HEK293 (cell line): ENCODE data around the gene BRD1.

ENCODE experiments used
- CTCF ChIA-PET: fragments of 350-600 bp; formaldehyde crosslinking; extraction: SDS; loops from one replicate; lab custom pipeline; 2021; ENCODE audit warnings: antibody characterized with exemption; lab: Yijun Ruan, JAX
- POLR2A ChIA-PET: fragments of 300-600 bp; formaldehyde crosslinking; extraction: SDS; loops from one replicate; lab custom pipeline; 2020; ENCODE audit warnings: antibody characterized with exemption, inconsistent platforms; lab: Yijun Ruan, JAX
- H3K27ac ChIP-seq: fragments of 200-500 bp; sonication (Bioruptor generic); 2 replicates; pipeline ENCODE4 v1.5.1; 2014; ENCODE audit warnings: low read depth, low read length, control low read depth, inconsistent platforms; ENCODE audit errors: extremely low read depth
- H3K36me3 ChIP-seq, 2 experiments: fragments of 200-500 bp in 1 of 2; sonication (Bioruptor generic) in 1 of 2; 1 replicate in 1 of 2; 2 replicates in 1 of 2; pipeline ENCODE4 v1.5.1; 2014 to 2017; ENCODE audit warnings: inconsistent platforms in 2 of 2, low read length in 2 of 2; ENCODE audit not compliant: control insufficient read depth in 2 of 2, insufficient read depth in 1 of 2
- H3K4me1 ChIP-seq: fragments of 200-500 bp; sonication (Bioruptor generic); 2 replicates; pipeline ENCODE4 v1.5.1; 2014; ENCODE audit warnings: mild to moderate bottlenecking, low read length, inconsistent platforms; ENCODE audit not compliant: control insufficient read depth, insufficient read depth
- H3K4me3 ChIP-seq: 2 replicates; pipeline ENCODE4 v1.5.1; 2011; ENCODE audit warnings: low read depth, mild to moderate bottlenecking, control low read depth, low read length, moderate library complexity
- H3K9me3 ChIP-seq: fragments of 200-500 bp; sonication (Bioruptor generic); 2 replicates; pipeline ENCODE4 v1.5.1; 2014; ENCODE audit warnings: low read depth, low read length, inconsistent platforms; ENCODE audit not compliant: control insufficient read depth, insufficient read depth
- HOXC10 ChIP-seq: sonication (generic); formaldehyde crosslinking; IDR thresholded peaks from 2 replicates; pipeline ENCODE4 v1.8.1; 2023; ENCODE audit warnings: mild to moderate bottlenecking, missing genetic modification reagents
- KLF8 ChIP-seq: fragments of 450-650 bp; formaldehyde crosslinking; IDR thresholded peaks from 2 replicates; pipeline ENCODE4 v1.5.1; 2016; ENCODE audit warnings: missing biosample characterization, missing genetic modification characterization
- OSR2 ChIP-seq: fragments of 450-650 bp; formaldehyde crosslinking; IDR thresholded peaks from 2 replicates; pipeline ENCODE4 v1.5.1; 2016; ENCODE audit warnings: missing biosample characterization, missing genetic modification characterization
- ZBTB21 ChIP-seq: fragments of 450-650 bp; formaldehyde crosslinking; IDR thresholded peaks from 2 replicates; pipeline ENCODE4 v1.5.1; 2017; ENCODE audit warnings: missing biosample characterization, missing genetic modification characterization
- ZFP3 ChIP-seq: fragments of 450-650 bp; formaldehyde crosslinking; IDR thresholded peaks from 2 replicates; pipeline ENCODE4 v1.5.1; 2016; ENCODE audit warnings: low read depth, missing biosample characterization, missing genetic modification characterization
- ZFP37 ChIP-seq: fragments of 450-650 bp; formaldehyde crosslinking; IDR thresholded peaks from 2 replicates; pipeline ENCODE4 v1.5.1; 2016; ENCODE audit warnings: missing biosample characterization, missing genetic modification characterization
- ZNF311 ChIP-seq: fragments of 450-650 bp; formaldehyde crosslinking; IDR thresholded peaks from 2 replicates; pipeline ENCODE4 v1.5.1; 2017; ENCODE audit warnings: missing biosample characterization, missing genetic modification characterization, borderline replicate concordance
- ZNF350 ChIP-seq: fragments of 450-650 bp; formaldehyde crosslinking; IDR thresholded peaks from 2 replicates; pipeline ENCODE4 v1.5.0; 2017; ENCODE audit warnings: missing biosample characterization, mild to moderate bottlenecking, missing genetic modification characterization
- ZNF548 ChIP-seq: fragments of 450-650 bp; formaldehyde crosslinking; IDR thresholded peaks from 2 replicates; pipeline ENCODE4 v1.5.1; 2016; ENCODE audit warnings: missing biosample characterization, missing genetic modification characterization
- ZNF596 ChIP-seq: fragments of 450-650 bp; IDR thresholded peaks from 2 replicates; pipeline ENCODE4 v1.5.0; 2018; ENCODE audit warnings: missing biosample characterization, mild to moderate bottlenecking, missing genetic modification characterization, moderate library complexity
- ZNF660 ChIP-seq: fragments of 450-650 bp; IDR thresholded peaks from 2 replicates; pipeline ENCODE4 v1.5.1; 2018; ENCODE audit warnings: missing biosample characterization, mild to moderate bottlenecking, missing genetic modification characterization
- ZSCAN16 ChIP-seq: fragments of 450-650 bp; formaldehyde crosslinking; IDR thresholded peaks from 2 replicates; pipeline ENCODE4 v1.5.1; 2016; ENCODE audit warnings: missing biosample characterization, missing genetic modification characterization
- TF ChIP-seq, protein P1 (sequence below): sonication (generic); formaldehyde crosslinking; IDR thresholded peaks from 2 replicates; pipeline ENCODE4 v1.8.1; 2022; ENCODE audit warnings: mild to moderate bottlenecking, moderate library complexity, missing genetic modification reagents
- TF ChIP-seq, protein P2 (sequence below): fragments of 450-650 bp; formaldehyde crosslinking; IDR thresholded peaks from 2 replicates; pipeline ENCODE4 v1.5.1; 2016; ENCODE audit warnings: missing biosample characterization, missing genetic modification characterization
- TF ChIP-seq, protein P3 (sequence below): fragments of 450-650 bp; formaldehyde crosslinking; IDR thresholded peaks from 2 replicates; pipeline ENCODE4 v1.5.1; 2017; ENCODE audit warnings: missing biosample characterization, missing genetic modification characterization
- TF ChIP-seq, protein P4 (sequence below): fragments of 450-650 bp; formaldehyde crosslinking; IDR thresholded peaks from 2 replicates; pipeline ENCODE4 v1.5.1; 2016; ENCODE audit warnings: missing biosample characterization, missing genetic modification characterization, low read depth
- TF ChIP-seq, protein P5 (sequence below): fragments of 450-650 bp; formaldehyde crosslinking; IDR thresholded peaks from 2 replicates; pipeline ENCODE4 v1.5.1; 2016; ENCODE audit warnings: missing biosample characterization, missing genetic modification characterization, borderline replicate concordance
- TF ChIP-seq, protein P6 (sequence below): fragments of 450-650 bp; formaldehyde crosslinking; IDR thresholded peaks from 2 replicates; pipeline ENCODE4 v1.5.1; 2016; ENCODE audit warnings: missing biosample characterization, missing genetic modification characterization

The BRD1 gene

DNA sequence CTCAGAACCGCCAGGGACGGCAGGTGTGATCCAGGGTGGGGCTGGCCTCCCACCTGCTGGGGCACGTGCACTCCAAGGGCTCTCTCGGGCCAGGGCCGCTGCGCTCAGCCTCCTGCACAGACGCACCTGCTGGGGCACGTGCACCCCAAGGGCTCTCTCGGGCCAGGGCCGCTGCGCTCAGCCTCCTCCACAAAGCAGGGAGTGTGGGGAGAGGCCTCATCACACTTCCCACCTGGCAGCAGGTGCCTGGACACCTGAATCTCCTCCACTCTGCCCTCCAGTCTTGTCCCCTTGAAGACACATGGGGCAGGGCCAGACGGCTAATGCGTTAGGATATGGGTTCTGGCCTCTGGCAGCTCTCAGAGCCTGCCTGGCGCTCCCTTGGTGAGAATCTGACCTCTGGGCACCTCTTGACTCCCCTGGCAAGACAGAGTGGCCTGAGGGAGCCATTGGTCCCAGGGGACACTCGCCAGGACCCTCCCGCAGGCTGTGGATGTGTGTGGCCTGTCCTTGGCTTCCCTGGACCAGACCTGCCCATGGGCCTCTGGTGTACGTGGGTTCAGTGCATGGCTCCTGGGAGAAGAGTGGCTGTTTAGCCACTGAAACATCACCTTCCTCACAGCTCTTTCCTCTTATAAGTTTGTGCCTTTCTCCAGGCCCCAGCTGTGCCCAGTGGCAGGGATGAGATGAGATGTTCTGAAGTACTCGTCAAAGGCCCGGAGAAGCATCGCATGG lies 73.5 kb downstream of the BRD1 start (continued):
- TF ChIP-seq, protein P1, sequence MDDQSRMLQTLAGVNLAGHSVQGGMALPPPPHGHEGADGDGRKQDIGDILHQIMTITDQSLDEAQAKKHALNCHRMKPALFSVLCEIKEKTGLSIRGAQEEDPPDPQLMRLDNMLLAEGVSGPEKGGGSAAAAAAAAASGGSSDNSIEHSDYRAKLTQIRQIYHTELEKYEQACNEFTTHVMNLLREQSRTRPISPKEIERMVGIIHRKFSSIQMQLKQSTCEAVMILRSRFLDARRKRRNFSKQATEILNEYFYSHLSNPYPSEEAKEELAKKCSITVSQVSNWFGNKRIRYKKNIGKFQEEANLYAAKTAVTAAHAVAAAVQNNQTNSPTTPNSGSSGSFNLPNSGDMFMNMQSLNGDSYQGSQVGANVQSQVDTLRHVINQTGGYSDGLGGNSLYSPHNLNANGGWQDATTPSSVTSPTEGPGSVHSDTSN (CRISPR knock-in tag), result no peak
- no peak for TF ChIP-seq ZNF660 (tag by site-specific recombination)
- TF ChIP-seq, protein P2, sequence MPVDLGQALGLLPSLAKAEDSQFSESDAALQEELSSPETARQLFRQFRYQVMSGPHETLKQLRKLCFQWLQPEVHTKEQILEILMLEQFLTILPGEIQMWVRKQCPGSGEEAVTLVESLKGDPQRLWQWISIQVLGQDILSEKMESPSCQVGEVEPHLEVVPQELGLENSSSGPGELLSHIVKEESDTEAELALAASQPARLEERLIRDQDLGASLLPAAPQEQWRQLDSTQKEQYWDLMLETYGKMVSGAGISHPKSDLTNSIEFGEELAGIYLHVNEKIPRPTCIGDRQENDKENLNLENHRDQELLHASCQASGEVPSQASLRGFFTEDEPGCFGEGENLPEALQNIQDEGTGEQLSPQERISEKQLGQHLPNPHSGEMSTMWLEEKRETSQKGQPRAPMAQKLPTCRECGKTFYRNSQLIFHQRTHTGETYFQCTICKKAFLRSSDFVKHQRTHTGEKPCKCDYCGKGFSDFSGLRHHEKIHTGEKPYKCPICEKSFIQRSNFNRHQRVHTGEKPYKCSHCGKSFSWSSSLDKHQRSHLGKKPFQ (tag by site-specific recombination), result no peak
- no peak for TF ChIP-seq ZSCAN16 (tag by site-specific recombination)
- TF ChIP-seq, protein P3, sequence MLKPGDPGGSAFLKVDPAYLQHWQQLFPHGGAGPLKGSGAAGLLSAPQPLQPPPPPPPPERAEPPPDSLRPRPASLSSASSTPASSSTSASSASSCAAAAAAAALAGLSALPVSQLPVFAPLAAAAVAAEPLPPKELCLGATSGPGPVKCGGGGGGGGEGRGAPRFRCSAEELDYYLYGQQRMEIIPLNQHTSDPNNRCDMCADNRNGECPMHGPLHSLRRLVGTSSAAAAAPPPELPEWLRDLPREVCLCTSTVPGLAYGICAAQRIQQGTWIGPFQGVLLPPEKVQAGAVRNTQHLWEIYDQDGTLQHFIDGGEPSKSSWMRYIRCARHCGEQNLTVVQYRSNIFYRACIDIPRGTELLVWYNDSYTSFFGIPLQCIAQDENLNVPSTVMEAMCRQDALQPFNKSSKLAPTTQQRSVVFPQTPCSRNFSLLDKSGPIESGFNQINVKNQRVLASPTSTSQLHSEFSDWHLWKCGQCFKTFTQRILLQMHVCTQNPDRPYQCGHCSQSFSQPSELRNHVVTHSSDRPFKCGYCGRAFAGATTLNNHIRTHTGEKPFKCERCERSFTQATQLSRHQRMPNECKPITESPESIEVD (tag by site-specific recombination), result no peak
- TF ChIP-seq ZNF311 (tag by site-specific recombination), result no peak
- no peak for TF ChIP-seq ZFP3

DNA sequence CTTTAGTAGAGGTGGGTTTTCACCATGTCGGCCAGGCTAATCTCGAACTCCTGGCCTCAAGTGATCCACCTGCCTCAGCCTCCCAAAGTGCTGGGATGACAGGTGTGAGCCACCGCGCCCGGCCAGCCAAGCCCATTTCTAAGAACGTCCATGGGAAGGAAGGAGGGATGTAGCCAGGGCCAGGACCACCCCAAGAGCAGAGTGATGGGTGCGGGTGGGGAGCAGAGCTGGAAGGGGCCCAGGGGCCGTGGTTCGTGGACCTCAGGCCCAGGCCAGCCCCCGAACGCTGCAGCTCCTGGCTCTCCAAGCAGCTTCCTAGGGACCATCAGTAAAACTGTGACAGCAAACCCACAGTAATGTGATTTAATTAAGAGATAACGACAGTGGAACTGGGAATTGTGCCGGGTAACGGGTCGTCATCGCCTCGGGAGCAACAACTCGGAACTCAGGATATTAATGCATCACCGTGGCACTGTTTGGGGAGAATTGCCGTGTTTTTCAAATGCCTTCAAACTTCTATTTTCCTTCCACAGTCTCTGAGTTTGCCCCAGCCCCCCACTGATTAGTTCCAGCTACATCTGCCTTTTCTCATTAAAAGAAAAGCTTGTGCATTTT lies 74.3 kb downstream of the BRD1 start:
- H3K27ac ChIP-seq, result no peak overlapping the region
- H3K36me3 ChIP-seq, result no peaks in the 10 kb centered on the region
- H3K4me3 ChIP-seq, result no peak overlapping the region
- ChIA-PET POLR2A (no interaction called here), CTCF (no interaction called here)
- no peaks in the 10 kb centered on the region for H3K4me1 ChIP-seq
- no peaks in the 10 kb centered on the region for H3K9me3 ChIP-seq
- TF ChIP-seq OSR2 (tag by site-specific recombination) (no peak), ZFP37 (no peak), ZNF596 (tag by site-specific recombination) (no peak), HOXC10 (CRISPR knock-in tag) (no peak), ZFP3 (no peak), ZNF548 (no peak), ZBTB21 (tag by site-specific recombination) (no peak), KLF8 (tag by site-specific recombination) (no peak), ZNF350 (tag by site-specific recombination) (no peak)
- TF ChIP-seq, protein P2 (tag by site-specific recombination), result no peak
- TF ChIP-seq, protein P4, sequence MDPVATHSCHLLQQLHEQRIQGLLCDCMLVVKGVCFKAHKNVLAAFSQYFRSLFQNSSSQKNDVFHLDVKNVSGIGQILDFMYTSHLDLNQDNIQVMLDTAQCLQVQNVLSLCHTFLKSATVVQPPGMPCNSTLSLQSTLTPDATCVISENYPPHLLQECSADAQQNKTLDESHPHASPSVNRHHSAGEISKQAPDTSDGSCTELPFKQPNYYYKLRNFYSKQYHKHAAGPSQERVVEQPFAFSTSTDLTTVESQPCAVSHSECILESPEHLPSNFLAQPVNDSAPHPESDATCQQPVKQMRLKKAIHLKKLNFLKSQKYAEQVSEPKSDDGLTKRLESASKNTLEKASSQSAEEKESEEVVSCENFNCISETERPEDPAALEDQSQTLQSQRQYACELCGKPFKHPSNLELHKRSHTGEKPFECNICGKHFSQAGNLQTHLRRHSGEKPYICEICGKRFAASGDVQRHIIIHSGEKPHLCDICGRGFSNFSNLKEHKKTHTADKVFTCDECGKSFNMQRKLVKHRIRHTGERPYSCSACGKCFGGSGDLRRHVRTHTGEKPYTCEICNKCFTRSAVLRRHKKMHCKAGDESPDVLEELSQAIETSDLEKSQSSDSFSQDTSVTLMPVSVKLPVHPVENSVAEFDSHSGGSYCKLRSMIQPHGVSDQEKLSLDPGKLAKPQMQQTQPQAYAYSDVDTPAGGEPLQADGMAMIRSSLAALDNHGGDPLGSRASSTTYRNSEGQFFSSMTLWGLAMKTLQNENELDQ (tag by site-specific recombination), result no peak
- TF ChIP-seq, protein P5, sequence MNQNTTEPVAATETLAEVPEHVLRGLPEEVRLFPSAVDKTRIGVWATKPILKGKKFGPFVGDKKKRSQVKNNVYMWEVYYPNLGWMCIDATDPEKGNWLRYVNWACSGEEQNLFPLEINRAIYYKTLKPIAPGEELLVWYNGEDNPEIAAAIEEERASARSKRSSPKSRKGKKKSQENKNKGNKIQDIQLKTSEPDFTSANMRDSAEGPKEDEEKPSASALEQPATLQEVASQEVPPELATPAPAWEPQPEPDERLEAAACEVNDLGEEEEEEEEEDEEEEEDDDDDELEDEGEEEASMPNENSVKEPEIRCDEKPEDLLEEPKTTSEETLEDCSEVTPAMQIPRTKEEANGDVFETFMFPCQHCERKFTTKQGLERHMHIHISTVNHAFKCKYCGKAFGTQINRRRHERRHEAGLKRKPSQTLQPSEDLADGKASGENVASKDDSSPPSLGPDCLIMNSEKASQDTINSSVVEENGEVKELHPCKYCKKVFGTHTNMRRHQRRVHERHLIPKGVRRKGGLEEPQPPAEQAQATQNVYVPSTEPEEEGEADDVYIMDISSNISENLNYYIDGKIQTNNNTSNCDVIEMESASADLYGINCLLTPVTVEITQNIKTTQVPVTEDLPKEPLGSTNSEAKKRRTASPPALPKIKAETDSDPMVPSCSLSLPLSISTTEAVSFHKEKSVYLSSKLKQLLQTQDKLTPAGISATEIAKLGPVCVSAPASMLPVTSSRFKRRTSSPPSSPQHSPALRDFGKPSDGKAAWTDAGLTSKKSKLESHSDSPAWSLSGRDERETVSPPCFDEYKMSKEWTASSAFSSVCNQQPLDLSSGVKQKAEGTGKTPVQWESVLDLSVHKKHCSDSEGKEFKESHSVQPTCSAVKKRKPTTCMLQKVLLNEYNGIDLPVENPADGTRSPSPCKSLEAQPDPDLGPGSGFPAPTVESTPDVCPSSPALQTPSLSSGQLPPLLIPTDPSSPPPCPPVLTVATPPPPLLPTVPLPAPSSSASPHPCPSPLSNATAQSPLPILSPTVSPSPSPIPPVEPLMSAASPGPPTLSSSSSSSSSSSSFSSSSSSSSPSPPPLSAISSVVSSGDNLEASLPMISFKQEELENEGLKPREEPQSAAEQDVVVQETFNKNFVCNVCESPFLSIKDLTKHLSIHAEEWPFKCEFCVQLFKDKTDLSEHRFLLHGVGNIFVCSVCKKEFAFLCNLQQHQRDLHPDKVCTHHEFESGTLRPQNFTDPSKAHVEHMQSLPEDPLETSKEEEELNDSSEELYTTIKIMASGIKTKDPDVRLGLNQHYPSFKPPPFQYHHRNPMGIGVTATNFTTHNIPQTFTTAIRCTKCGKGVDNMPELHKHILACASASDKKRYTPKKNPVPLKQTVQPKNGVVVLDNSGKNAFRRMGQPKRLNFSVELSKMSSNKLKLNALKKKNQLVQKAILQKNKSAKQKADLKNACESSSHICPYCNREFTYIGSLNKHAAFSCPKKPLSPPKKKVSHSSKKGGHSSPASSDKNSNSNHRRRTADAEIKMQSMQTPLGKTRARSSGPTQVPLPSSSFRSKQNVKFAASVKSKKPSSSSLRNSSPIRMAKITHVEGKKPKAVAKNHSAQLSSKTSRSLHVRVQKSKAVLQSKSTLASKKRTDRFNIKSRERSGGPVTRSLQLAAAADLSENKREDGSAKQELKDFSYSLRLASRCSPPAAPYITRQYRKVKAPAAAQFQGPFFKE (tag by site-specific recombination), result no peak
- TF ChIP-seq, protein P6, sequence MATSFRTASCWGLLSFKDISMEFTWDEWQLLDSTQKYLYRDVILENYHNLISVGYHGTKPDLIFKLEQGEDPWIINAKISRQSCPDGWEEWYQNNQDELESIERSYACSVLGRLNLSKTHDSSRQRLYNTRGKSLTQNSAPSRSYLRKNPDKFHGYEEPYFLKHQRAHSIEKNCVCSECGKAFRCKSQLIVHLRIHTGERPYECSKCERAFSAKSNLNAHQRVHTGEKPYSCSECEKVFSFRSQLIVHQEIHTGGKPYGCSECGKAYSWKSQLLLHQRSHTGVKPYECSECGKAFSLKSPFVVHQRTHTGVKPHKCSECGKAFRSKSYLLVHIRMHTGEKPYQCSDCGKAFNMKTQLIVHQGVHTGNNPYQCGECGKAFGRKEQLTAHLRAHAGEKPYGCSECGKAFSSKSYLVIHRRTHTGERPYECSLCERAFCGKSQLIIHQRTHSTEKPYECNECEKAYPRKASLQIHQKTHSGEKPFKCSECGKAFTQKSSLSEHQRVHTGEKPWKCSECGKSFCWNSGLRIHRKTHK (tag by site-specific recombination), result no peak
